GM12878 (cell line): ENCODE measurements around the gene PRKCE. TPM values are rescaled to one million over a fixed set of nuclear protein-coding genes. Genes with fewer than 3 reads are reported as not detected.

Experiments
- ATAC-seq: fragments of 200-7000 bp; cut with Tn5 transposase; 3 replicates; pipeline ENCODE4 v1.9.1; 2020; ENCODE audit warnings: mild to moderate bottlenecking, moderate library complexity
- BruUV-seq: library from RNA; stranded (reverse); fragments of 400-500 nt; replicated peaks from 2 replicates; lab custom pipeline; 2021; lab: Mats Ljungman, UMichigan
- CTCF ChIA-PET: fragments of 300-600 bp; sonication (Branson Sonifier 250); formaldehyde crosslinking; extraction: SDS; loops from one replicate; lab custom pipeline; 2021; ENCODE audit warnings: inconsistent platforms; lab: Yijun Ruan, JAX
- POLR2A ChIA-PET: fragments of 350-600 bp; formaldehyde crosslinking; extraction: SDS; loops from one replicate; lab custom pipeline; 2021; ENCODE audit warnings: inconsistent platforms; lab: Charles Lee
- RAD21 ChIA-PET: fragments of 300-600 bp; sonication (Branson Sonifier 250); formaldehyde crosslinking; loops from one replicate; lab custom pipeline; 2023; ENCODE audit warnings: antibody characterized with exemption; ENCODE audit not compliant: unreplicated experiment; lab: Charles Lee
- SMC1A ChIA-PET: fragments of 300-600 bp; sonication (Branson Sonifier 250); formaldehyde crosslinking; loops from one replicate; lab custom pipeline; 2023; ENCODE audit not compliant: unreplicated experiment, uncharacterized antibody; lab: Charles Lee
- DNase-seq: peaks from one replicate; pipeline ENCODE4 v3.0.0-alpha.2; 2011; ENCODE audit warnings: low read depth, low spot score
- FAIRE-seq: peaks from 3 replicates; lab custom pipeline; 2011; peaks lifted over from hg19 to GRCh38; lab: Jason Lieb, UNC
- H2AFZ ChIP-seq: 2 replicates; pipeline ENCODE4 v1.6.0; 2011; ENCODE audit warnings: low read depth, low read length, control low read depth; ENCODE audit not compliant: control insufficient read depth
- H3K27ac ChIP-seq: 2 replicates; pipeline ENCODE4 v1.5.1; 2011; ENCODE audit warnings: control low read depth; ENCODE audit not compliant: control insufficient read depth, insufficient read depth
- H3K27me3 ChIP-seq, 2 experiments: replicated peaks in 1 of 2; 2 replicates each; pipeline versions ENCODE4 v1.6.0 to v1.6.1; 2011; ENCODE audit warnings: low read length in 1 of 2; ENCODE audit not compliant: control insufficient read depth in 2 of 2, insufficient read depth in 2 of 2
- H3K36me3 ChIP-seq, 2 experiments: 2 replicates each; pipeline ENCODE4 v1.5.1; 2011; ENCODE audit warnings: low read length in 1 of 2; ENCODE audit not compliant: control insufficient read depth in 2 of 2, insufficient read depth in 2 of 2
- H3K4me1 ChIP-seq: 2 replicates; pipeline ENCODE4 v1.6.1; 2011; ENCODE audit warnings: mild to moderate bottlenecking, low read length, moderate library complexity, mixed read lengths; ENCODE audit not compliant: control insufficient read depth, insufficient read depth
- H3K4me2 ChIP-seq: 2 replicates; pipeline ENCODE4 v1.6.0; 2011; ENCODE audit warnings: control low read depth; ENCODE audit not compliant: control insufficient read depth, insufficient read depth
- H3K4me3 ChIP-seq: fragments of 200-600 bp; sonication (generic); 2 replicates; pipeline ENCODE4 v1.5.1; 2016
- H3K79me2 ChIP-seq: 2 replicates; pipeline ENCODE4 v1.6.0; 2011; ENCODE audit warnings: low read length; ENCODE audit not compliant: control insufficient read depth, insufficient read depth
- H3K9ac ChIP-seq: 2 replicates; pipeline ENCODE4 v1.8.0; 2011; ENCODE audit warnings: low read length, control low read depth, mixed read lengths; ENCODE audit not compliant: control insufficient read depth, insufficient read depth
- H3K9me3 ChIP-seq: replicated peaks from 3 replicates; pipeline ENCODE4 v1.5.1; 2011; ENCODE audit warnings: mild to moderate bottlenecking, low read length; ENCODE audit not compliant: control insufficient read depth, insufficient read depth
- H4K20me1 ChIP-seq: 2 replicates; pipeline ENCODE4 v1.6.0; 2011; ENCODE audit not compliant: control insufficient read depth, insufficient read depth
- ASH2L ChIP-seq: fragments of 300-600, 200-600 bp; sonication (generic); IDR thresholded peaks from 2 replicates; pipeline ENCODE4 v1.6.1; 2017; ENCODE audit warnings: low read depth, mild to moderate bottlenecking, borderline replicate concordance
- JUND ChIP-seq: IDR thresholded peaks from 2 replicates; pipeline ENCODE4 v1.6.1; 2012; ENCODE audit warnings: low read depth, mild to moderate bottlenecking, low read length, improper control_type of control experiment, moderate library complexity
- RB1 ChIP-seq: fragments of 450-650 bp; formaldehyde crosslinking; IDR thresholded peaks from 2 replicates; pipeline ENCODE4 v1.6.1; 2017; ENCODE audit warnings: mild to moderate bottlenecking, borderline replicate concordance
- SMARCA5 ChIP-seq: fragments of 450-650 bp; IDR thresholded peaks from 2 replicates; pipeline ENCODE4 v1.6.1; 2017; ENCODE audit warnings: mild to moderate bottlenecking
- ZSCAN29 ChIP-seq: fragments of 450-650 bp; IDR thresholded peaks from 2 replicates; pipeline ENCODE4 v1.6.1; 2017; ENCODE audit warnings: mild to moderate bottlenecking, moderate library complexity
- whole genome bisulfite sequencing: methylation state at CpG from one replicate; pipeline ENCODE4 v1.1.6; 2016; ENCODE audit warnings: low lambda C conversion rate; ENCODE audit not compliant: insufficient replicate concordance, insufficient coverage; ENCODE audit errors: missing lambda C conversion rate; 5-methylcytosine and 5-hydroxymethylcytosine counted together
- in situ Hi-C: fragments of 300-500 bp; cut with MboI; formaldehyde crosslinking; loops from 9 replicates; pipeline ENCODE4 v1.14.3; 2018; ENCODE audit warnings: mixed read lengths
- intact Hi-C: fragments of 100-400 bp; cut with micrococcal nuclease; formaldehyde crosslinking; loops from one replicate; pipeline ENCODE4 v1.14.2; 2022; ENCODE audit not compliant: unreplicated experiment
- polyA plus RNA-seq, 11 experiments: library from polyadenylated mRNA; depleted of rRNA in 4 of 11; unstranded in 6 of 11; stranded (reverse) in 5 of 11; fragments of >200 nt; fragmentation: Nextera tagmentation in 4 of 11; fragmentation: Illumina TruSeq in 1 of 11; extraction: Ambion mirVana in 4 of 11; extraction: Trizol in 1 of 11; gene quantifications; 1 replicate in 1 of 11; 2 replicates in 10 of 11; pipeline versions ENCODE4 v1.2.1 to v1.2.3, GENCODE V29; 2011 to 2016; ENCODE audit warnings: inconsistent platforms in 2 of 11, missing spikeins in 2 of 11, low read depth in 1 of 11
- total RNA-seq, 4 experiments: library from RNA; depleted of rRNA in 3 of 4; stranded (reverse); fragments of >200 nt in 3 of 4; fragmentation: Illumina TruSeq in 1 of 4; extraction: Trizol in 1 of 4; gene quantifications; 2 replicates each; pipeline versions ENCODE4 v1.2.1 to v1.2.3, GENCODE V29; 2013 to 2021
- TF ChIP-seq, protein P1 (sequence below): fragments of 450-650 bp; formaldehyde crosslinking; IDR thresholded peaks from 2 replicates; pipeline ENCODE4 v1.5.0; 2022; ENCODE audit warnings: mild to moderate bottlenecking, missing genetic modification characterization
- TF ChIP-seq, protein P2 (sequence below): IDR thresholded peaks from 2 replicates; pipeline ENCODE4 v1.6.1; 2012; ENCODE audit warnings: low read depth, low read length, improper control_type of control experiment
- TF ChIP-seq, protein P3 (sequence below): fragments of 450-650 bp; IDR thresholded peaks from 2 replicates; pipeline ENCODE4 v1.6.1; 2017; ENCODE audit warnings: mild to moderate bottlenecking
- TF ChIP-seq, protein P4 (sequence below): fragments of 450-650 bp; IDR thresholded peaks from 2 replicates; pipeline ENCODE4 v1.6.1; 2017; ENCODE audit warnings: mild to moderate bottlenecking, moderate library complexity
- TF ChIP-seq, protein P5 (sequence below): IDR thresholded peaks from 2 replicates; pipeline ENCODE4 v1.6.1; 2011; ENCODE audit warnings: low read depth, mild to moderate bottlenecking, low read length, moderate library complexity, borderline replicate concordance; ENCODE audit errors: extremely low read depth

The PRKCE gene
- total and polyA plus RNA-seq, 10 of the 15 experiments (the other 5 are each of a cell fraction or from before 2014, with no cell fraction given), result 2.6 to 28.2 (median 11.3) TPM

DNA sequence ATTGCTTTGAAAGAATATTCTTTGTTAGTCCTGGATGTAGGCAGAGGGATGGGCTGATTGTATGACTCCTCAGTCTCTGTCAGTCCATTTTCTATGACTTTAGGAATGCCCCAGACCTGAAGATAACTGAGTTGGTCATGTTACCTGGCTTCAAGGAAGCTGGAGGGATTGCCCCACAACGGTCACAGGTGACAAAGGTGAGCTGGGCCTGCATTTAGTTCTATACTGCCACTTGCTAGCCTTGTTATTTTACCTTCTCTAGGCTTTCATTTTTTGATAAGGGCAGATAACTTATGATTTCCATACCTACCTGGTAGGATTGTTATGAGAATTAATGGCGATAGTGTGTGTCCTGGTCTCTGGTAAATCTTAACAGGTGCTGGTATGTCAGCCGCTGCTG lies 260.1 kb downstream of the PRKCE start (continued):
- TF ChIP-seq, protein P1, sequence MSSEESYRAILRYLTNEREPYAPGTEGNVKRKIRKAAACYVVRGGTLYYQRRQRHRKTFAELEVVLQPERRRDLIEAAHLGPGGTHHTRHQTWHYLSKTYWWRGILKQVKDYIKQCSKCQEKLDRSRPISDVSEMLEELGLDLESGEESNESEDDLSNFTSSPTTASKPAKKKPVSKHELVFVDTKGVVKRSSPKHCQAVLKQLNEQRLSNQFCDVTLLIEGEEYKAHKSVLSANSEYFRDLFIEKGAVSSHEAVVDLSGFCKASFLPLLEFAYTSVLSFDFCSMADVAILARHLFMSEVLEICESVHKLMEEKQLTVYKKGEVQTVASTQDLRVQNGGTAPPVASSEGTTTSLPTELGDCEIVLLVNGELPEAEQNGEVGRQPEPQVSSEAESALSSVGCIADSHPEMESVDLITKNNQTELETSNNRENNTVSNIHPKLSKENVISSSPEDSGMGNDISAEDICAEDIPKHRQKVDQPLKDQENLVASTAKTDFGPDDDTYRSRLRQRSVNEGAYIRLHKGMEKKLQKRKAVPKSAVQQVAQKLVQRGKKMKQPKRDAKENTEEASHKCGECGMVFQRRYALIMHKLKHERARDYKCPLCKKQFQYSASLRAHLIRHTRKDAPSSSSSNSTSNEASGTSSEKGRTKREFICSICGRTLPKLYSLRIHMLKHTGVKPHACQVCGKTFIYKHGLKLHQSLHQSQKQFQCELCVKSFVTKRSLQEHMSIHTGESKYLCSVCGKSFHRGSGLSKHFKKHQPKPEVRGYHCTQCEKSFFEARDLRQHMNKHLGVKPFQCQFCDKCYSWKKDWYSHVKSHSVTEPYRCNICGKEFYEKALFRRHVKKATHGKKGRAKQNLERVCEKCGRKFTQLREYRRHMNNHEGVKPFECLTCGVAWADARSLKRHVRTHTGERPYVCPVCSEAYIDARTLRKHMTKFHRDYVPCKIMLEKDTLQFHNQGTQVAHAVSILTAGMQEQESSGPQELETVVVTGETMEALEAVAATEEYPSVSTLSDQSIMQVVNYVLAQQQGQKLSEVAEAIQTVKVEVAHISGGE (CRISPR knock-in tag), result no peak
- TF ChIP-seq, protein P2, sequence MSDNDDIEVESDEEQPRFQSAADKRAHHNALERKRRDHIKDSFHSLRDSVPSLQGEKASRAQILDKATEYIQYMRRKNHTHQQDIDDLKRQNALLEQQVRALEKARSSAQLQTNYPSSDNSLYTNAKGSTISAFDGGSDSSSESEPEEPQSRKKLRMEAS, result no peak
- TF ChIP-seq SMARCA5, result no peak
- TF ChIP-seq ASH2L, result no peak

DNA sequence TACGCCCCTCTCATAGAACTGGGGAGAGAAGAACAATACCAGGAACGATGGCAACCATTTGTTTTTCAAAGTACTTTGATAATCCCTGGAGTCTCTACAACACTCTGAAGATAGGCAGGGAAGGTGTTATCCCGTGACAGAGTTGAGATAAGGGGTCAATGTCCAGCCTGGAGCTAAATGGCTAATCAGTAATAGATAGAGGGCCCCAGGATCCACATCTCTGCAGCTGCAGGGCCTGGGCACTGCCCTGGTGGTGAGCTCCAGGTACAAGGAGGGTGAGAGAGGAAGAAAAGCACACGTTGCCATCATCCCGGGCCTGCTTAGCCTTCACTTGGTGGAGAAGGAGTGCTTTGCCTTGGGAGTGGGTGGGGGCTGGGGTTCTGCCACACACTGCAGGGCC lies 260.6 kb downstream of the PRKCE start:
- no TSS peak for BruUV-seq
- H3K27ac ChIP-seq, result no peak overlapping the region
- H3K4me3 ChIP-seq, result no peak overlapping the region
- no peak overlapping the region for H2AFZ ChIP-seq
- H3K4me2 ChIP-seq, result no peak overlapping the region
- H3K9me3 ChIP-seq, result no peaks in the 10 kb centered on the region
- H3K36me3 ChIP-seq, result peaks cover 0 to 2% of the 10 kb centered on the region in 2 experiments; a peak in 1 of 4 replicates
- H4K20me1 ChIP-seq, result no peaks in the 10 kb centered on the region
- ATAC-seq (no peak), FAIRE-seq (no peak), DNase-seq (no peak)
- H3K4me1 ChIP-seq, result peaks cover 22% of the 10 kb centered on the region
- CTCF ChIA-PET, result interaction anchor here (0.6 to 2.8 kb wide), 5 partner anchors 13 to 78 kb away, joined by 3 to 10 read pairs (median 3); no protein-coding TSS in a partner anchor
- H3K27me3 ChIP-seq, result no peaks in the 10 kb centered on the region
- SMC1A ChIA-PET, result interaction anchor here (0.7 to 5.3 kb wide), 10 partner anchors 9 to 79 kb away, joined by 3 to 31 read pairs (median 6); no protein-coding TSS in a partner anchor
- intact Hi-C loops (no loop called here), in situ Hi-C loops (no loop called here)
- RAD21 ChIA-PET, result interaction anchor here (0.8 to 1.1 kb wide), 3 partner anchors 10 to 68 kb away, joined by 3 to 4 read pairs (median 3); no protein-coding TSS in a partner anchor
- no peak overlapping the region for H3K9ac ChIP-seq
- 59% methylated on average over 5 of the region's 5 CpGs for WGBS
- H3K79me2 ChIP-seq, result no peaks in the 10 kb centered on the region; the same call in 1 of the 2 replicates
- POLR2A ChIA-PET, result interaction anchor here (0.7 to 1.3 kb wide), 4 partner anchors 10 to 78 kb away, joined by 3 to 10 read pairs (median 4); no protein-coding TSS in a partner anchor
- TF ChIP-seq RB1 (no peak), JUND (no peak), ZSCAN29 (no peak)
- TF ChIP-seq, protein P3, sequence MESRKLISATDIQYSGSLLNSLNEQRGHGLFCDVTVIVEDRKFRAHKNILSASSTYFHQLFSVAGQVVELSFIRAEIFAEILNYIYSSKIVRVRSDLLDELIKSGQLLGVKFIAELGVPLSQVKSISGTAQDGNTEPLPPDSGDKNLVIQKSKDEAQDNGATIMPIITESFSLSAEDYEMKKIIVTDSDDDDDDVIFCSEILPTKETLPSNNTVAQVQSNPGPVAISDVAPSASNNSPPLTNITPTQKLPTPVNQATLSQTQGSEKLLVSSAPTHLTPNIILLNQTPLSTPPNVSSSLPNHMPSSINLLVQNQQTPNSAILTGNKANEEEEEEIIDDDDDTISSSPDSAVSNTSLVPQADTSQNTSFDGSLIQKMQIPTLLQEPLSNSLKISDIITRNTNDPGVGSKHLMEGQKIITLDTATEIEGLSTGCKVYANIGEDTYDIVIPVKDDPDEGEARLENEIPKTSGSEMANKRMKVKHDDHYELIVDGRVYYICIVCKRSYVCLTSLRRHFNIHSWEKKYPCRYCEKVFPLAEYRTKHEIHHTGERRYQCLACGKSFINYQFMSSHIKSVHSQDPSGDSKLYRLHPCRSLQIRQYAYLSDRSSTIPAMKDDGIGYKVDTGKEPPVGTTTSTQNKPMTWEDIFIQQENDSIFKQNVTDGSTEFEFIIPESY, result no peak
- TF ChIP-seq, protein P4, sequence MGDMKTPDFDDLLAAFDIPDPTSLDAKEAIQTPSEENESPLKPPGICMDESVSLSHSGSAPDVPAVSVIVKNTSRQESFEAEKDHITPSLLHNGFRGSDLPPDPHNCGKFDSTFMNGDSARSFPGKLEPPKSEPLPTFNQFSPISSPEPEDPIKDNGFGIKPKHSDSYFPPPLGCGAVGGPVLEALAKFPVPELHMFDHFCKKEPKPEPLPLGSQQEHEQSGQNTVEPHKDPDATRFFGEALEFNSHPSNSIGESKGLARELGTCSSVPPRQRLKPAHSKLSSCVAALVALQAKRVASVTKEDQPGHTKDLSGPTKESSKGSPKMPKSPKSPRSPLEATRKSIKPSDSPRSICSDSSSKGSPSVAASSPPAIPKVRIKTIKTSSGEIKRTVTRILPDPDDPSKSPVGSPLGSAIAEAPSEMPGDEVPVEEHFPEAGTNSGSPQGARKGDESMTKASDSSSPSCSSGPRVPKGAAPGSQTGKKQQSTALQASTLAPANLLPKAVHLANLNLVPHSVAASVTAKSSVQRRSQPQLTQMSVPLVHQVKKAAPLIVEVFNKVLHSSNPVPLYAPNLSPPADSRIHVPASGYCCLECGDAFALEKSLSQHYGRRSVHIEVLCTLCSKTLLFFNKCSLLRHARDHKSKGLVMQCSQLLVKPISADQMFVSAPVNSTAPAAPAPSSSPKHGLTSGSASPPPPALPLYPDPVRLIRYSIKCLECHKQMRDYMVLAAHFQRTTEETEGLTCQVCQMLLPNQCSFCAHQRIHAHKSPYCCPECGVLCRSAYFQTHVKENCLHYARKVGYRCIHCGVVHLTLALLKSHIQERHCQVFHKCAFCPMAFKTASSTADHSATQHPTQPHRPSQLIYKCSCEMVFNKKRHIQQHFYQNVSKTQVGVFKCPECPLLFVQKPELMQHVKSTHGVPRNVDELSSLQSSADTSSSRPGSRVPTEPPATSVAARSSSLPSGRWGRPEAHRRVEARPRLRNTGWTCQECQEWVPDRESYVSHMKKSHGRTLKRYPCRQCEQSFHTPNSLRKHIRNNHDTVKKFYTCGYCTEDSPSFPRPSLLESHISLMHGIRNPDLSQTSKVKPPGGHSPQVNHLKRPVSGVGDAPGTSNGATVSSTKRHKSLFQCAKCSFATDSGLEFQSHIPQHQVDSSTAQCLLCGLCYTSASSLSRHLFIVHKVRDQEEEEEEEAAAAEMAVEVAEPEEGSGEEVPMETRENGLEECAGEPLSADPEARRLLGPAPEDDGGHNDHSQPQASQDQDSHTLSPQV, result no peak
- TF ChIP-seq, protein P5, sequence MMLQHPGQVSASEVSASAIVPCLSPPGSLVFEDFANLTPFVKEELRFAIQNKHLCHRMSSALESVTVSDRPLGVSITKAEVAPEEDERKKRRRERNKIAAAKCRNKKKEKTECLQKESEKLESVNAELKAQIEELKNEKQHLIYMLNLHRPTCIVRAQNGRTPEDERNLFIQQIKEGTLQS, result no peak
